ENCODE measurements around the gene PLCD3. TPM values are rescaled to one million over a fixed set of nuclear protein-coding genes. Genes with fewer than 3 reads are reported as not detected.

Gene PLCD3
- total and polyA plus RNA-seq, 2 of the 13 experiments (the other 11 are each of a cell fraction or from before 2014, with no cell fraction given), result 11.3 to 39.1 TPM

DNA sequence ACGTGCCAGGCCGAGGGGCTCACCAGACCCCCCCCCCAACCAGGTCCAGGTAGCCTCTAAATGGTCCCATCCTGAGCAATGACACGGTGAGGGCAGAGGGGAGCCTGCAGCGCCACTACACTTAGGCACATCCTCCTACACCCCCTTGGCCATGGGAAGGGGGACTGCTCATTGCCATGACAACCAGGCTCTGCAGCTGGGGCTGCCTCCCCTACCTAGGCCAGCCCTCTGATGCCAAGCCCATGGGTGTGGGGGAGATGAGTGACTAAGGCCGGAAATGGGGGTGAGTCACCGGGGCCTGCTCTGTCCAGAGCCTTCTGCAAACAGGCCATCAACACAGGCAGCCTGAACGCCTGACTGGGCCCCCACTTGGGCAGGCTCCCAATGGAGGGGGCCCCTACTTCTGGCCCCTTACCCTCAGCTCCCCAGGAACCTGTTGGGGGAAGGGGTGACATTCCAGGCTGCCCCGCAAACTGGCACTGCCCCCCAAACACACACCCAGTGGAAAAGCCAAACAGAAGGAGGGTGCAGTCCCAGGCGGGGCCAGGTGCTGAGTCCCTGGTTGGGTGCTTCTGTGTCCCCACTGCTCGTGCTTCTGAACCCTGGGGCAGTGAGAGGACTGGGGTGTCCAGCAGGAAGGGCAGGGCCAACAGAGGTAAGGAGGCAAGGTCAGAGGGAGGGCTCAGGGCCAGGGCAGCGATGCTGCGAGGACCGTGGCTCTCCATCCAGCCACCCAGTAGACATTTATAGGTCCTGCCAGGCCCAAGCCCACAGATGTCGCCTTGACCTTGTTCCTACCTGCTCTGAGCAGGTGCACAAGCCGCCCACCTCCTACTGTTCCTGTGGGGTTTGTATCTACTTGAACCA is 8.2 kb downstream of the PLCD3 start (continued):
- TF ChIP-seq, protein P1, sequence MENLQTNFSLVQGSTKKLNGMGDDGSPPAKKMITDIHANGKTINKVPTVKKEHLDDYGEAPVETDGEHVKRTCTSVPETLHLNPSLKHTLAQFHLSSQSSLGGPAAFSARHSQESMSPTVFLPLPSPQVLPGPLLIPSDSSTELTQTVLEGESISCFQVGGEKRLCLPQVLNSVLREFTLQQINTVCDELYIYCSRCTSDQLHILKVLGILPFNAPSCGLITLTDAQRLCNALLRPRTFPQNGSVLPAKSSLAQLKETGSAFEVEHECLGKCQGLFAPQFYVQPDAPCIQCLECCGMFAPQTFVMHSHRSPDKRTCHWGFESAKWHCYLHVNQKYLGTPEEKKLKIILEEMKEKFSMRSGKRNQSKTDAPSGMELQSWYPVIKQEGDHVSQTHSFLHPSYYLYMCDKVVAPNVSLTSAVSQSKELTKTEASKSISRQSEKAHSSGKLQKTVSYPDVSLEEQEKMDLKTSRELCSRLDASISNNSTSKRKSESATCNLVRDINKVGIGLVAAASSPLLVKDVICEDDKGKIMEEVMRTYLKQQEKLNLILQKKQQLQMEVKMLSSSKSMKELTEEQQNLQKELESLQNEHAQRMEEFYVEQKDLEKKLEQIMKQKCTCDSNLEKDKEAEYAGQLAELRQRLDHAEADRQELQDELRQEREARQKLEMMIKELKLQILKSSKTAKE (CRISPR knock-in tag; IDR thresholded peaks at IDR 0.05; ENCODE audit: borderline replicate concordance), result peak; percentile 64; the same call in 1 of the 2 replicates
- TF ChIP-seq MED1 (CRISPR knock-in tag; IDR thresholded peaks at IDR 0.05) (peak; percentile 65; the same call in 1 of the 2 replicates), ZNF879 (CRISPR knock-in tag; IDR thresholded peaks at IDR 0.05) (no peak), SMAD9 (CRISPR knock-in tag; IDR thresholded peaks at IDR 0.05) (0 out of 2 replicates have a peak, but pooled peaks have one; percentile 79), MLLT10 (CRISPR knock-in tag; IDR thresholded peaks at IDR 0.05) (no peak), HOXA7 (CRISPR knock-in tag; IDR thresholded peaks at IDR 0.05) (no peak), TP53 (CRISPR knock-in tag; conservative IDR thresholded peaks at IDR 0.05) (no peak), SRY (CRISPR knock-in tag; IDR thresholded peaks at IDR 0.05) (no peak), ZBTB21 (CRISPR knock-in tag; IDR thresholded peaks at IDR 0.05) (no peak), JUND (CRISPR knock-in tag; IDR thresholded peaks at IDR 0.05) (peak; percentile 98), ZNF264 (CRISPR knock-in tag; IDR thresholded peaks at IDR 0.05) (no peak; the same call in 1 of the 2 replicates), KLF6 (CRISPR knock-in tag; IDR thresholded peaks at IDR 0.05) (0 out of 2 replicates have a peak, but pooled peaks have one; percentile 26)
- TF ChIP-seq, protein P2, sequence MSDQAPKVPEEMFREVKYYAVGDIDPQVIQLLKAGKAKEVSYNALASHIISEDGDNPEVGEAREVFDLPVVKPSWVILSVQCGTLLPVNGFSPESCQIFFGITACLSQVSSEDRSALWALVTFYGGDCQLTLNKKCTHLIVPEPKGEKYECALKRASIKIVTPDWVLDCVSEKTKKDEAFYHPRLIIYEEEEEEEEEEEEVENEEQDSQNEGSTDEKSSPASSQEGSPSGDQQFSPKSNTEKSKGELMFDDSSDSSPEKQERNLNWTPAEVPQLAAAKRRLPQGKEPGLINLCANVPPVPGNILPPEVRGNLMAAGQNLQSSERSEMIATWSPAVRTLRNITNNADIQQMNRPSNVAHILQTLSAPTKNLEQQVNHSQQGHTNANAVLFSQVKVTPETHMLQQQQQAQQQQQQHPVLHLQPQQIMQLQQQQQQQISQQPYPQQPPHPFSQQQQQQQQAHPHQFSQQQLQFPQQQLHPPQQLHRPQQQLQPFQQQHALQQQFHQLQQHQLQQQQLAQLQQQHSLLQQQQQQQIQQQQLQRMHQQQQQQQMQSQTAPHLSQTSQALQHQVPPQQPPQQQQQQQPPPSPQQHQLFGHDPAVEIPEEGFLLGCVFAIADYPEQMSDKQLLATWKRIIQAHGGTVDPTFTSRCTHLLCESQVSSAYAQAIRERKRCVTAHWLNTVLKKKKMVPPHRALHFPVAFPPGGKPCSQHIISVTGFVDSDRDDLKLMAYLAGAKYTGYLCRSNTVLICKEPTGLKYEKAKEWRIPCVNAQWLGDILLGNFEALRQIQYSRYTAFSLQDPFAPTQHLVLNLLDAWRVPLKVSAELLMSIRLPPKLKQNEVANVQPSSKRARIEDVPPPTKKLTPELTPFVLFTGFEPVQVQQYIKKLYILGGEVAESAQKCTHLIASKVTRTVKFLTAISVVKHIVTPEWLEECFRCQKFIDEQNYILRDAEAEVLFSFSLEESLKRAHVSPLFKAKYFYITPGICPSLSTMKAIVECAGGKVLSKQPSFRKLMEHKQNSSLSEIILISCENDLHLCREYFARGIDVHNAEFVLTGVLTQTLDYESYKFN (CRISPR knock-in tag; conservative IDR thresholded peaks at IDR 0.05), result peak; percentile 90
- TF ChIP-seq, protein P3, sequence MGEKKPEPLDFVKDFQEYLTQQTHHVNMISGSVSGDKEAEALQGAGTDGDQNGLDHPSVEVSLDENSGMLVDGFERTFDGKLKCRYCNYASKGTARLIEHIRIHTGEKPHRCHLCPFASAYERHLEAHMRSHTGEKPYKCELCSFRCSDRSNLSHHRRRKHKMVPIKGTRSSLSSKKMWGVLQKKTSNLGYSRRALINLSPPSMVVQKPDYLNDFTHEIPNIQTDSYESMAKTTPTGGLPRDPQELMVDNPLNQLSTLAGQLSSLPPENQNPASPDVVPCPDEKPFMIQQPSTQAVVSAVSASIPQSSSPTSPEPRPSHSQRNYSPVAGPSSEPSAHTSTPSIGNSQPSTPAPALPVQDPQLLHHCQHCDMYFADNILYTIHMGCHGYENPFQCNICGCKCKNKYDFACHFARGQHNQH (CRISPR knock-in tag; IDR thresholded peaks at IDR 0.05), result peak; percentile 84
- TF ChIP-seq, protein P4, sequence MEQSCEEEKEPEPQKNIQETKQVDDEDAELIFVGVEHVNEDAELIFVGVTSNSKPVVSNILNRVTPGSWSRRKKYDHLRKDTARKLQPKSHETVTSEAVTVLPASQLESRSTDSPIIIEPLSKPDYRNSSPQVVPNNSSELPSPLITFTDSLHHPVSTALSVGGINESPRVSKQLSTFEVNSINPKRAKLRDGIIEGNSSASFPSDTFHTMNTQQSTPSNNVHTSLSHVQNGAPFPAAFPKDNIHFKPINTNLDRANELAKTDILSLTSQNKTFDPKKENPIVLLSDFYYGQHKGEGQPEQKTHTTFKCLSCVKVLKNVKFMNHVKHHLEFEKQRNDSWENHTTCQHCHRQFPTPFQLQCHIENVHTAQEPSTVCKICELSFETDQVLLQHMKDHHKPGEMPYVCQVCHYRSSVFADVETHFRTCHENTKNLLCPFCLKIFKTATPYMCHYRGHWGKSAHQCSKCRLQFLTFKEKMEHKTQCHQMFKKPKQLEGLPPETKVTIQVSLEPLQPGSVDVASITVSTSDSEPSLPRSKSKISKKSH (CRISPR knock-in tag; IDR thresholded peaks at IDR 0.05; ENCODE audit: borderline replicate concordance), result no peak
- TF ChIP-seq, protein P5, sequence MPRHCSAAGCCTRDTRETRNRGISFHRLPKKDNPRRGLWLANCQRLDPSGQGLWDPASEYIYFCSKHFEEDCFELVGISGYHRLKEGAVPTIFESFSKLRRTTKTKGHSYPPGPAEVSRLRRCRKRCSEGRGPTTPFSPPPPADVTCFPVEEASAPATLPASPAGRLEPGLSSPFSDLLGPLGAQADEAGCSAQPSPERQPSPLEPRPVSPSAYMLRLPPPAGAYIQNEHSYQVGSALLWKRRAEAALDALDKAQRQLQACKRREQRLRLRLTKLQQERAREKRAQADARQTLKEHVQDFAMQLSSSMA (CRISPR knock-in tag; IDR thresholded peaks at IDR 0.05), result 0 out of 2 replicates have a peak, but pooled peaks have one; percentile 0
- TF ChIP-seq, protein P6, sequence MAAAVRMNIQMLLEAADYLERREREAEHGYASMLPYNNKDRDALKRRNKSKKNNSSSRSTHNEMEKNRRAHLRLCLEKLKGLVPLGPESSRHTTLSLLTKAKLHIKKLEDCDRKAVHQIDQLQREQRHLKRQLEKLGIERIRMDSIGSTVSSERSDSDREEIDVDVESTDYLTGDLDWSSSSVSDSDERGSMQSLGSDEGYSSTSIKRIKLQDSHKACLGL (CRISPR knock-in tag; IDR thresholded peaks at IDR 0.05), result peak; percentile 68
- TF ChIP-seq, protein P7, sequence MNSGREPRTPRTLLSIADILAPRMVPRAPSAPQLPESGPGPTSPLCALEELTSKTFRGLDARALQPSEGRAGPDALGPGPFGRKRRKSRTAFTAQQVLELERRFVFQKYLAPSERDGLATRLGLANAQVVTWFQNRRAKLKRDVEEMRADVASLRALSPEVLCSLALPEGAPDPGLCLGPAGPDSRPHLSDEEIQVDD (CRISPR knock-in tag; IDR thresholded peaks at IDR 0.05; ENCODE audit: borderline replicate concordance), result 0 out of 2 replicates have a peak, but pooled peaks have one; percentile 24
